Activated CD4-positive, alpha-beta T cell treated with anti-CD3 and anti-CD28 coated beads, Interleukin-2, amount 50 U/mL, for 24 hours (primary cell): ENCODE results near the gene RAB20.
"Not testable (repeated sequence)": the region's sequence is repeated elsewhere in the genome, so short reads cannot be mapped to it uniquely, and the experiment has no call there.

ENCODE experiments used
- DNase-seq, 2 donors: peaks; one replicate each; pipeline ENCODE4 v3.0.0-alpha.2; 2020; ENCODE audit warnings: low read depth in 1 of 2, low spot score in 1 of 2

The RAB20 gene

DNA sequence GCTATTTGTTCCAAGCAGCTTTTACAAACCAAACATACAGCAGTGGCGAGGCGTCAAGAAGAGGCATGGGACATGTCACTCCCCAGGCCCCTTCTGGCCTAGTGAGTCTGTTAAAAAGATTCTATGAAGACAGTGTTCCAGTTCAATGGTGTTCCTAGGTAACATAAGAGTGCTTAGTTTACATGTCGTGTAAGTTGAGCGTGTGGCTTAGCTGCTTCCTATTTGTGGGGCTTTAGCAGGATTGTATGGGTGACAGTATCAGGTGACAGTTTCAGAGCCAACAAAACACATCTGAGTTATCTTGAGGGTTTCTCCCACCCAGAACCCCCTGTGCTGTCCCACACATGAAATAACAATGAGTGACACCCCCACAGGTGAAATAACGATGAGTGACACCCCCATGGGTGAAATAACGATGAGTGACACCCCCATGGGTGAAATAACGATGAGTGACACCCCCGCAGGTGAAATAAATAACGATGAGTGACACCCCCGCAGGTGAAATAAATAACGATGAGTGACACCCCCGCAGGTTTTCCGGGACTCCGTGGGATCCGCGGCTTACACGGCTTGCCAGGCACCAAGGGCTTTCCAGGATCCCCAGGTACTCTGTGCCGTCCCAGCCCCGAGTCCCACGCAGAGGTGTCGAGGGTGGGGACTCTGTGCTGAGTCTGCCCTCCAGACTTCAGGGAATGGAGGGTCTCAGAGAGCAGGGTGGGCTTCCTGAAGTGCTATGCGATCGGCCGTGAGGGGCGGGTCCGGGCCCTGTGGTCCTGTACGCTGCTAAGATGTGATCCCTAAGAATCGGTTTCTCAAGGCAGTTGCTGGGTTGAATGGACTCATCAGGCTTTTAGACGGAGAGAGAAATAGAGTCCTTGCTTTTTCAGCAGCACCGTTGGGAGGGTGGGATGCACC, 68.6 kb downstream of the RAB20 start:
- DNase-seq: no peak

GRCh38 chr13:110491869-110492678, 69.4 kb downstream of the RAB20 start:
- no peak for DNase-seq

DNA sequence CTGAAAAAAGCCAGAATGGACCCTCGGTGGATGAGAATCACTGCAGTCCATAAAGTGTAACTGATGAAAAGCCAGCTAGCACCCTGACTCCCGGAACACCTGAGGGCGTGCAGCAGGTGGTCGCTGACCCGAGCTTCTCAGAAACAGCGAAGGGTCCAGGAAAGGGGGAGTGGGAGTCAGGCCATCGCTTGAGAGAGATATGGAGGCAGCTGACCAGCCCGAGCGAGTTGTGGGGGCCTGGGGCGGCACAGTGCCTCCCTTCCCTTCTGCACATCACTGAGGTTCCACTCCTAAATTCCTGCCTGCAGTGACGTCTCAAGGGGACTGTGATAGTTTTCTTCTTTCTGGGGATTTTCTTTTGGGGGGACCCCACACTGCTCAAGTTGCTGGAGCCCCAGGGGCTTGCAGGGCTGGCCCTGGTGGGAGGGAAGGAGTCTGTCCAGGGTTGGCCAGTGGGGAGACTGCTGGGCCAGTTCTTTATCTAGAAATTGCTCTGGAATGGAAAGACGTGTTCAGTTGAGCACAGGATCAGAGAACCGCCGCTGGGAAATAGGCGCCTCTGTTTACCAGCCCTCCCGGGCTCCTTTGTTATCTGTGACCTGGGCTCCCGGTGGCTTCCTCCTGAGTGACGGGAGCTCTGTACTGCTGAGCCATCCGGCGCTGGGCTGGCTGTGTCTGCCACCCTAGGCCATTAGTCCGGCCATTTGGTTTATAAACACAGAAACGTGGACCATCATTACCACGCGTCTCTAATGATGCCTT, 71.3 kb downstream of the RAB20 start:
- DNase-seq: no peak

GRCh38 chr13:110486880-110487279, 74.6 kb downstream of the RAB20 start:
- DNase-seq: not testable (repeated sequence)

- no peak for DNase-seq
Measured at GRCh38 chr13:110486061-110486715, 75.3 kb downstream of the RAB20 start.

- no peak for DNase-seq
Measured at GRCh38 chr13:110485604-110486003, 75.9 kb downstream of the RAB20 start.

DNA sequence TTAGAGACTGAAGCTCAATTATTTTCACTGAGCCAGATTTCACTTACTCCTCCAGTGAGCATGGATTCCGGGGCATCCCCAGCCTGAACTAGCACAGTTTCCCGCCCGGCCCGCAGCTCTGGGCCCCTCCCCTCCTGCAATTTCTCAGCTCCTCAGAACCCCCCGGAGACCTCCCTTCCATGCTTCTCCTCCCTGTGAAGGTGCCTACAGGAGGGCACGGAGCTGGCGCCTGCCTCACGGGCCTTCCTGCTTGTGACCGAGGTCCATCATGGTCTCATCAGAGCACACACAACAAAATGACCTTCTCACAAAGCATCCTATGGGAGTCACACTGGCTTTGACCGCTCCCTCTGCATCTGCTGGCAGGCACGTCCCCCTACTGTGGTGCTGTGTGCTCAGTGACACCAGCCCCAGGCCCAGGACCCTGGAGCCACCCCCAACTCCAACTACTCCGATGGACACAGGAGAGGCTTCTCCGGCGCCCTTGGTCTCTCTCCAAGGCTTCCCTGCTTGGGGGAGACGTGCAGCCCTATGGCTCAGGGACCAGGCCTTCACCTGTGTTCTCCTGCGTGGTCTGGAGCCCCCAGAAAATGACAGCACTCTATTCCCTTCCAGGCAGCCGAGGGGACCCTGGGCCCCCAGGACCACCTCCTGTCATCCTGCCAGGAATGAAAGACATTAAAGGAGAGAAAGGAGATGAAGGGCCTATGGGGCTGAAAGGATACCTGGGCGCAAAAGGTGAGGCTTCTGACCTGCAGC, 77.1 kb downstream of the RAB20 start:
- no peak for DNase-seq

DNA sequence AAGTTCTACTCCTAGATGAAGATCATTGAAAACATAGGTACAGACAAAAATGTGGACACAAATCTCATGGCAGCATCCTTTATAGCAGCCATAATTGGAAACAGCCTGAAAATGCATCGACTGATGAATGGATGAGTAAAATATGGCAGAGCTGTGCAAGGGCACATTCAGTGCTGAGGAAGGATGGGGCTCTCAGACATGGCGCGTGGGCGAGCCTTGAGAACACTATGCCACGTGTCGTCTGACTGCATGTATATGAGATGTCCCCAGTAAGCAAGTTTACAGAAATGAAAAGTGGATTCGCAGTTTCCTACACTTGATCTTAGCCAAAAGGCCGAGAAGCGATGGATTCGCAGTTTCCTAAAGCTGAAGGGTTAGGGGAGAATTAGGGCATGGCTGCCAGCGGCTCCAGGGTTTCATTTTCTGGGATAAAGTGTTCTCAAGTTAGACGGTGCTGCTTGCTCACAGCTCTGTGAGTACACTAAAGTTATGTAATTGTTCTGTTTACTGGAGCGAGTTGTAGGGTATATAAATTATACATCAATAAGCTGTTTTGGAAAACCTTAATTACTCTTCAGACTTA, 78.0 kb downstream of the RAB20 start:
- DNase-seq: no peak

- DNase-seq: no peak
Measured at GRCh38 chr13:110480161-110480560, 81.4 kb downstream of the RAB20 start.

DNA sequence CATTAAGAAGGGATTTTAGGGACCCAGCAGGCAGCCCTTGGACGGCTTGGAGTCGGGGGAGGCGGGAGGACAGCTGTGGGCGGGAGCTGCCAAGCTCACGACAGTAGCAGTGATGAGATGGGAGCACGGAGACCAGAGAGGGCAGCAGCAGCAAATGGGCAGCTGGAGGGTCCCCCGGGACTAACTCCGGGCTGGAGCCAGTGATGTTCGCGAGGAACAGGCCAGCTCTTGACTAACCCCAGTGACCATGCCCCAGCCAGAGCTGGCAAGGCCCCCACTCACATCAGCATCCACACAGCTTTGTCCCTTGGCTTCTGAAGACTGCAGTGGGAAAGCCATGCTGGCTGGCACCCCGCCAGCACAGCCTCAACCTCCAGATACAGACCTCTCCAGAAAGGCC, 81.9 kb downstream of the RAB20 start:
- DNase-seq: no peak

GRCh38 chr13:110479215-110479545, 82.3 kb downstream of the RAB20 start:
- DNase-seq: no peak

DNA sequence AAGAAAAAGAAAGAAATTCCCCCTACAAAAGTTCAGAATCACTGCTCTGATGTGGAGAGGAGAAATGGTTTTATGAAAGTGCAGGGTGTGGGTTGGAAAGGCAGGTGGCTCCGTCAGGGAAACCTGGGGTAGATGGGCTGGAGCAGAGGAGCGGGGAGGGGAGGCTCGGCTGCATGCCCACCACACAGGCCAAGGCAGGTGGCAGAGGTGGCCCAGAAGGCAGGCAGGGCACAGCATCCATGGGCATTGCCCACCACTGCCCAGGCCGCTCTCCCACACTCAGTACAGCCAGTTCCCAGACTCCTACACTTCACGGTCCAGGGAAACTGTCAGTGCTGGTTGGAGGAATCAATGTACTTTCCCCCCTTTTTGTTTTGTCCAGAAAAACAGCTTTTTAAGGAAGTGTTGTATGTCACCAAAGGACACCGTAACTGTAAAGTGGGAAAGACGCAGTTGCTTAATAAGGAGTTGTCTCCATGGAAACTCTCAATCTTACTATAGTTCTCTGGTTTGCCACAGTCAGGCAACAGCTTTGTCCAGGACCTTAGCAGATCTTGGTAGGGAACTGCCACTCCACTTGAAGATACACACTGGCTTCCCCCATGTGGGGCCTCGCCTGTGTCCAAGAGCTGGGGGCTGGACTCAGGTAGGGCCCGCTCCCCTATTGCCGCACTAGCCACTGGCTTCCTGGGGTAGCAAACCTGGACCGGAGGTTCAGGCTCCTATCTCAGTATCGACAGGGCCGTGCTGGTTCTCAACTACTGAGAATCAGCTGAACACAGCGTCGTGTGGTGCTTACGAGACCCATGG, 82.9 kb downstream of the RAB20 start:
- DNase-seq: no peak

GRCh38 chr13:110477706-110478245, 83.7 kb downstream of the RAB20 start:
- DNase-seq: no peak

DNA sequence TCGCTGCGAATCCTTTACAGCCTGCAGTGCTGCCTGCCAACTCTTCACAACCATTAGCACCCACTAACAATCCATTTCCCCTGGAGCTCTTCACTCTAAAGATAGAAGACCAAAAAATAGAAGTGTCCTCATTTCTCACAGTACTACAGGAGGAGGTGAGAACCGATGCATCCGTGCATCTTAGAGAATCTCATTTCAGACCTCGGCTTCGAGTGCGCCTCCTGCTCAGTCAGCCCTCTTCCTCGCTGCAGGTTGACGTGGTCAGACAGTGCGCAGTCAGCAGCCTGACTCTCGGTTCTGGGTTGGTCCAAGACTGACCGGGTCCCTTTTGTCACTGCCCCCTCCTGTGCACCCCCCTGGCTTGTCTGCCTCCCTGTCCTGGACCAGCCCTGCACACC, 85.3 kb downstream of the RAB20 start:
- DNase-seq: no peak

DNA sequence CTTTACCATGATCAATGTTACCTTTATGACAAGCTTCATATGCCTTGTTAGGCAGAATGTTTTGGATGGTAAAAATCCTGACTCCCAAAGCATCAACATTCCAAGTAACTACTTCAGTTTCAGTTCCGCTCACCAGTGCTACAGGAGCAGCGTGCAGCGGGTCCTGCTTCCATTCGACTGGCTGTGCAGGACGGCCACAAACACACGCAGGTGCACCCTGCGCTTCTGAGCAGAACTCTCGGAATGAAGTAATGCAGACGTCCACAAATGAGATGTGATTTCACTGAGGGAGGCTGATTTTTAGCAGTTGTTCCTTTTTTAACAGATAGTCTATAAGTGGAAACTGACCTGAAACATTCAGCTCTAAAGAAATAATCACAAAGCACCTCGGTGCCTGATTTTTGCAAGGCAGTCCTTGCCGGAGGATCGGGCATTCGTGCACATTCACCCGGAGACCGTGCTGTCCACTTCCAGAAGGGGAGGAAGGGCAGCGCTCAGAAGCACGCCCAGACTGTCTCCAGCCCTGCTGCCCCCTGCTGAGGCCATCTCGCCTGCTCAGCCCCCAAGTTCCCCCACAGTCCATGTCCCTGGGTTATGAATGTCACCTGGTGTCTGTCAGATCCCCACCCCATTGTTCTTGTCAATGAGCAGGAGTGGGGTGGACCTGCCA, 85.8 kb downstream of the RAB20 start:
- DNase-seq: no peak

DNA sequence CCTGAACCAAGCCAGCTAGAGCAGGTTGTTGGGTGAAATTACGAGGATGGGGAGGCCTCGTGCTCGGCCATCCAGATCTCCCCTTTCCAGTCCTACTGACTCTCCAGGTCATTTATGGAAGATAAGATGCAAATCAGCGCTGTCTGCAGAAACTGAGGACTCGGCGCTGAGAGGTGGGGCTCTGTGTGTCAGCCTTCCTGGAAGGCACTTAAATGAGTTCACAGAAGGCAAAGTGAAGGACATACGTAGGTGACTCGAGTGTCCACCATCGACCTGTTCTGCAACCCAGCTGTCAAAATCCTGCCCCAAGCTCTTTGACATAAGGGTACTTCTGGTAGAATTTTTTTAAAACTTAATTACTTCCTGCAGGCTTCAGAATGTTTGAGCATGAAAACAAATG, 86.4 kb downstream of the RAB20 start:
- DNase-seq: no peak

- no peak for DNase-seq
Measured at GRCh38 chr13:110474713-110475112, 86.8 kb downstream of the RAB20 start.
